Endothelial cell (in vitro differentiated cells): ENCODE measurements around the gene SDF2. TPM values are rescaled to one million over a fixed set of nuclear protein-coding genes. Genes with fewer than 3 reads are reported as not detected.

Experiments used
- DNase-seq: peaks from one replicate; pipeline ENCODE4 v3.0.0; 2021; ENCODE audit warnings: low spot score
- H3K27ac Mint-ChIP-seq: one replicate; pipeline ENCODE4 v1.8.0; 2021; ENCODE audit warnings: mixed read lengths, inconsistent platforms; ENCODE audit not compliant: unreplicated experiment
- H3K27me3 Mint-ChIP-seq: one replicate; pipeline ENCODE4 v1.8.0; 2021; ENCODE audit warnings: mild to moderate bottlenecking, moderate library complexity, mixed read lengths, inconsistent platforms; ENCODE audit not compliant: unreplicated experiment
- H3K36me3 Mint-ChIP-seq: one replicate; pipeline ENCODE4 v1.8.0; 2021; ENCODE audit warnings: mild to moderate bottlenecking, low read depth, mixed read lengths, inconsistent platforms; ENCODE audit not compliant: unreplicated experiment
- H3K4me1 Mint-ChIP-seq: one replicate; pipeline ENCODE4 v1.8.0; 2021; ENCODE audit warnings: mild to moderate bottlenecking, mixed read lengths, inconsistent platforms; ENCODE audit not compliant: unreplicated experiment
- H3K4me3 Mint-ChIP-seq: one replicate; pipeline ENCODE4 v1.8.0; 2021; ENCODE audit warnings: mild to moderate bottlenecking, mixed read lengths, inconsistent platforms; ENCODE audit not compliant: unreplicated experiment
- H3K9me3 Mint-ChIP-seq: one replicate; pipeline ENCODE4 v1.8.0; 2021; ENCODE audit warnings: mixed read lengths, inconsistent platforms; ENCODE audit not compliant: unreplicated experiment
- total RNA-seq: library from RNA; stranded (reverse); fragmentation: NEBNext Ultra II Directional; extraction: Animal tissue kit (Norgen Biotek cat#: 25700); gene quantifications from one replicate; pipeline ENCODE4 v1.2.1, GENCODE V29; 2021; ENCODE audit not compliant: unreplicated experiment
- TF ChIP-seq, protein P1 (sequence below): fragments of 200-600 bp; sonication (generic); IDR thresholded peaks from one replicate; pipeline ENCODE4 v1.5.0; 2021; ENCODE audit warnings: antibody characterized with exemption; ENCODE audit not compliant: unreplicated experiment

SDF2 gene
- total RNA-seq, 1 donor from 2014 or later, result 52.8 TPM

- Mint-ChIP-seq H3K4me1 (peaks cover 31% of the 10 kb centered on the region), H3K4me3 (peak overlapping the region; percentile 76), H3K27me3 (peaks cover 8% of the 10 kb centered on the region), H3K9me3 (no peaks in the 10 kb centered on the region), H3K36me3 (peaks cover 34% of the 10 kb centered on the region), H3K27ac (peak overlapping the region; percentile 94)
- peak; percentile 5 for DNase-seq
- TF ChIP-seq, protein P1, sequence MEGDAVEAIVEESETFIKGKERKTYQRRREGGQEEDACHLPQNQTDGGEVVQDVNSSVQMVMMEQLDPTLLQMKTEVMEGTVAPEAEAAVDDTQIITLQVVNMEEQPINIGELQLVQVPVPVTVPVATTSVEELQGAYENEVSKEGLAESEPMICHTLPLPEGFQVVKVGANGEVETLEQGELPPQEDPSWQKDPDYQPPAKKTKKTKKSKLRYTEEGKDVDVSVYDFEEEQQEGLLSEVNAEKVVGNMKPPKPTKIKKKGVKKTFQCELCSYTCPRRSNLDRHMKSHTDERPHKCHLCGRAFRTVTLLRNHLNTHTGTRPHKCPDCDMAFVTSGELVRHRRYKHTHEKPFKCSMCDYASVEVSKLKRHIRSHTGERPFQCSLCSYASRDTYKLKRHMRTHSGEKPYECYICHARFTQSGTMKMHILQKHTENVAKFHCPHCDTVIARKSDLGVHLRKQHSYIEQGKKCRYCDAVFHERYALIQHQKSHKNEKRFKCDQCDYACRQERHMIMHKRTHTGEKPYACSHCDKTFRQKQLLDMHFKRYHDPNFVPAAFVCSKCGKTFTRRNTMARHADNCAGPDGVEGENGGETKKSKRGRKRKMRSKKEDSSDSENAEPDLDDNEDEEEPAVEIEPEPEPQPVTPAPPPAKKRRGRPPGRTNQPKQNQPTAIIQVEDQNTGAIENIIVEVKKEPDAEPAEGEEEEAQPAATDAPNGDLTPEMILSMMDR, result no peak
Observed at GRCh38 chr17:28645576-28645939, 16.1 kb downstream of the SDF2 start.

DNA sequence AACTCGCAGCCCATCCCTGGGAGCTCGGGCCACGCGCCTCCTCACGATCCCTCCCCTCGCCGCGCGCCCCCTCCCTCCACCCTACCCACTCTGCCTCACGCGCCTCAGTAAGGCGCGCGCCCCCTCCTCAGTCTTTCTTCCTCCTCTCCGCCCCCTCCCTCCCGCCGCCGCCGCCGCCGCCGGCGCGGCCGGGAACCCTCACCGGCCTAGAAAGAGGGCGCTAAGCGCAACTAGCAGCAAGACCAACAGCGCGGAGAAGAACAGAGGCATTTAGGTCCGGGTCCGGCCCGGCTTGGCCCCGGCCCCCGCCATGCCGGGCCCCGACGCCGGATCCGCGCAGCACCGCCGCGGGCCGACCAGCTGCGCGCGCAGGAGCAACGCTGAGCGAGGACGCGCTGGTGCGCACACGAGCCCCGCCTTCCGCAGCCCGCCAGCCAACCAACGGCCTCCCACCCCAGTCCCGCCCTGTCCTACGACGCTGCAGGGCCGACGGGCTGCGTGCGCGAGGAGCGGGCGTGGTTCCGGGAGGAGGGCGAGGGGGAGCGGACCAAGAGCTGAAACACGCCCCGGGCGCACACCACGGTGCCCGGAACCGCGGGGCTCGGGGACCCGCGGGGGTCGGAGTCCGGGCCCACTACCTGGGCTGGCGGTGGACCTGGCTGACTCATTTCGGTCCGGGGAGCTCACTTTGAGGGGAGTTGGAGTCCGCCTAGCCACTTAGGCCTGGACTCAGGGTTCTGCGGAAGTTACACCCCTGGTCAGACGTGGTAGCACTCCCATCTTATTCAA, 16.7 kb downstream of the SDF2 start, which contains the start of gene BLTP2:
Gene BLTP2, minus strand, starts transcription at position 372 of the 789 bp plus-strand sequence. Its CDS starts 102 bp downstream, at position 270.
- H3K4me1 Mint-ChIP-seq, result peaks cover 31% of the 10 kb centered on the region
- peak within 1 kb of the TSS; percentile 98 for H3K4me3 Mint-ChIP-seq
- TF ChIP-seq, protein P1, result no peak
- H3K9me3 Mint-ChIP-seq, result no peaks in the 10 kb centered on the region
- DNase-seq, result peak; percentile 93
- peaks cover 8% of the 10 kb centered on the region for H3K27me3 Mint-ChIP-seq
- H3K27ac Mint-ChIP-seq, result peak within 1 kb of the TSS; percentile 94
- peaks cover 37% of the 10 kb centered on the region for H3K36me3 Mint-ChIP-seq

GRCh38 chr17:28643983-28644786, 17.5 kb downstream of the SDF2 start:
- Mint-ChIP-seq H3K36me3 (peaks cover 45% of the 10 kb centered on the region), H3K27me3 (peaks cover 8% of the 10 kb centered on the region), H3K9me3 (no peaks in the 10 kb centered on the region), H3K4me3 (peak overlapping the region; percentile 98), H3K4me1 (peaks cover 31% of the 10 kb centered on the region), H3K27ac (peak overlapping the region; percentile 94)
- DNase-seq, result peak; percentile 41
- TF ChIP-seq, protein P1, result peak; percentile 71

DNA sequence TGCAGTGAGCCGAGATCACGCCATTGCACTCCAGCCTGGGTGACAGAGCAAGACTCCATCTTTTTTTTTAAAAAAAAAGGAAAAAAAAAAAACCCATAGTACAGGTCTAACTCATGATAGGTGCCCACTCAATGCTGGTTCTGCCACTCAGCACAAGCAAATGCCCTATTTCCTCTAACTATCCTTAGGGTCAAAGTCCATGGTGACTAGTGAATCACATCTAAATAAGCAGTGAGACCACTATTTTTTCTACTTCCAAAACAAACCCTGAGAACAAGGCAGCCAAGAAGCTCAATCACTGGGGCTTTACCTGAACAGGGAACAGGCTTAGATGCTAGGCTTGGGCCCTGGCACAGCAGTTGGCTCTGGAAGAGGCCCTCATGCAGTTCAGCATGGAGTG, 20.1 kb downstream of the SDF2 start:
- peaks cover 7% of the 10 kb centered on the region for H3K27me3 Mint-ChIP-seq
- peaks cover 29% of the 10 kb centered on the region for H3K4me1 Mint-ChIP-seq
- no peak for DNase-seq
- H3K4me3 Mint-ChIP-seq, result no peak overlapping the region
- TF ChIP-seq, protein P1, result no peak
- no peak overlapping the region for H3K27ac Mint-ChIP-seq
- H3K36me3 Mint-ChIP-seq, result peaks cover 54% of the 10 kb centered on the region
- no peaks in the 10 kb centered on the region for H3K9me3 Mint-ChIP-seq

- Mint-ChIP-seq H3K4me1 (peaks cover 10% of the 10 kb centered on the region), H3K9me3 (no peaks in the 10 kb centered on the region), H3K27me3 (no peaks in the 10 kb centered on the region), H3K36me3 (peaks cover 85% of the 10 kb centered on the region), H3K4me3 (peak overlapping the region; percentile 33), H3K27ac (no peak overlapping the region)
- DNase-seq, result no peak
- TF ChIP-seq, protein P1, result no peak
Observed at GRCh38 chr17:28635506-28635905, 26.2 kb downstream of the SDF2 start.
